Measurements from ENCODE around the gene ECT2L. TPM values are rescaled to one million over a fixed set of nuclear protein-coding genes. Genes with fewer than 3 reads are reported as not detected.
A peak's percentile ranks its signal among the peaks of the same experiment; 100 is the strongest.

The ECT2L gene
- total and polyA plus RNA-seq, 4 donors, result 2.1 to 15.3 (median 8.7) TPM

GRCh38 chr6:138909975-138910374 is 114.1 kb downstream of the ECT2L start:
- ATAC-seq (ENCODE audit: insufficient read depth, low FRiP score) (no peak), DNase-seq (no peak)
- Histone ChIP-seq H3K27me3 (ENCODE audit: control insufficient read depth in 3 of 3, insufficient read depth in 3 of 3, low read length in 2 of 3) (no peaks in the 10 kb centered on the region), H3K27ac (ENCODE audit: low read depth in 1 of 2, low read length in 1 of 2) (no peak overlapping the region), H3K4me1 (ENCODE audit: control insufficient read depth in 5 of 5, insufficient read depth in 5 of 5, low read length in 5 of 5) (peaks cover 0 to 3% (median 0%) of the 10 kb centered on the region in 5 donors), H3K9me3 (ENCODE audit: control insufficient read depth in 4 of 4, insufficient read depth in 3 of 4, low read length in 3 of 4) (no peaks in the 10 kb centered on the region), H3K4me3 (no peak overlapping the region), H3K36me3 (ENCODE audit: control insufficient read depth in 4 of 4, insufficient read depth in 4 of 4, low read length in 4 of 4) (peaks cover 26 to 44% (median 36%) of the 10 kb centered on the region in 4 donors), H3K9ac (ENCODE audit: insufficient read depth in 1 of 2, low read length in 2 of 2) (no peak overlapping the region)
- WGBS, 2 donors, result 95 to 96% methylated on average over 1 of the region's 1 CpG
- no peak for TF ChIP-seq CTCF (IDR thresholded peaks at IDR 0.05; ENCODE audit: control extremely low read depth, extremely low read depth)

- Histone ChIP-seq H3K9ac (ENCODE audit: insufficient read depth in 1 of 2, low read length in 2 of 2) (no peak overlapping the region), H3K9me3 (ENCODE audit: control insufficient read depth in 4 of 4, insufficient read depth in 3 of 4, low read length in 3 of 4) (no peaks in the 10 kb centered on the region), H3K27ac (ENCODE audit: low read depth in 1 of 2, low read length in 1 of 2) (no peak overlapping the region), H3K36me3 (ENCODE audit: control insufficient read depth in 4 of 4, insufficient read depth in 4 of 4, low read length in 4 of 4) (peaks cover 32 to 42% (median 36%) of the 10 kb centered on the region in 4 donors), H3K4me3 (no peak overlapping the region), H3K27me3 (ENCODE audit: control insufficient read depth in 3 of 3, insufficient read depth in 3 of 3, low read length in 2 of 3) (no peaks in the 10 kb centered on the region), H3K4me1 (ENCODE audit: control insufficient read depth in 5 of 5, insufficient read depth in 5 of 5, low read length in 5 of 5) (peaks cover 0 to 8% (median 0%) of the 10 kb centered on the region in 5 donors)
- TF ChIP-seq CTCF (IDR thresholded peaks at IDR 0.05; ENCODE audit: control extremely low read depth, extremely low read depth), result no peak
- ATAC-seq (ENCODE audit: insufficient read depth, low FRiP score) (no peak), DNase-seq (no peak)
- WGBS, 2 donors, result 78 to 82% methylated on average over 3 of the region's 3 CpGs
These were observed 116.4 kb downstream of the ECT2L start for GRCh38 chr6:138912308-138912707.

GRCh38 chr6:138914701-138915100 is 118.8 kb downstream of the ECT2L start:
- no peaks in the 10 kb centered on the region for H3K9me3 ChIP-seq (ENCODE audit: control insufficient read depth in 4 of 4, insufficient read depth in 3 of 4, low read length in 3 of 4)
- no peak overlapping the region for H3K27ac ChIP-seq (ENCODE audit: low read depth in 1 of 2, low read length in 1 of 2)
- peaks cover 0 to 12% (median 0%) of the 10 kb centered on the region in 5 donors for H3K4me1 ChIP-seq (ENCODE audit: control insufficient read depth in 5 of 5, insufficient read depth in 5 of 5, low read length in 5 of 5)
- H3K36me3 ChIP-seq (ENCODE audit: control insufficient read depth in 4 of 4, insufficient read depth in 4 of 4, low read length in 4 of 4), result peaks cover 28 to 34% (median 32%) of the 10 kb centered on the region in 4 donors
- 88 to 91% methylated on average over 1 of the region's 1 CpG for WGBS, 2 donors
- H3K4me3 ChIP-seq, result no peak overlapping the region
- H3K27me3 ChIP-seq (ENCODE audit: control insufficient read depth in 3 of 3, insufficient read depth in 3 of 3, low read length in 2 of 3), result no peaks in the 10 kb centered on the region
- DNase-seq (no peak), ATAC-seq (ENCODE audit: insufficient read depth, low FRiP score) (no peak)
- no peak for TF ChIP-seq CTCF (IDR thresholded peaks at IDR 0.05; ENCODE audit: control extremely low read depth, extremely low read depth)
- no peak overlapping the region for H3K9ac ChIP-seq (ENCODE audit: insufficient read depth in 1 of 2, low read length in 2 of 2)

- Histone ChIP-seq H3K4me3 (no peak overlapping the region), H3K27me3 (ENCODE audit: control insufficient read depth in 3 of 3, insufficient read depth in 3 of 3, low read length in 2 of 3) (no peaks in the 10 kb centered on the region), H3K36me3 (ENCODE audit: control insufficient read depth in 4 of 4, insufficient read depth in 4 of 4, low read length in 4 of 4) (peaks cover 5 to 14% (median 8%) of the 10 kb centered on the region in 4 donors), H3K9me3 (ENCODE audit: control insufficient read depth in 4 of 4, insufficient read depth in 3 of 4, low read length in 3 of 4) (no peaks in the 10 kb centered on the region), H3K9ac (ENCODE audit: insufficient read depth in 1 of 2, low read length in 2 of 2) (no peak overlapping the region), H3K27ac (ENCODE audit: low read depth in 1 of 2, low read length in 1 of 2) (no peak overlapping the region), H3K4me1 (ENCODE audit: control insufficient read depth in 5 of 5, insufficient read depth in 5 of 5, low read length in 5 of 5) (peaks cover 0 to 12% (median 0%) of the 10 kb centered on the region in 5 donors)
- 77 to 85% methylated on average over 3 of the region's 3 CpGs for WGBS, 2 donors
- DNase-seq, result peak in 2 of 3 donors; percentile 8 to 9
- no peak for TF ChIP-seq CTCF (IDR thresholded peaks at IDR 0.05; ENCODE audit: control extremely low read depth, extremely low read depth)
- ATAC-seq (ENCODE audit: insufficient read depth, low FRiP score), result no peak
These were observed 125.0 kb downstream of the ECT2L start for GRCh38 chr6:138920906-138921305.
